Liver (tissue), 9 donors: ENCODE data around the gene MTARC2. TPM values are rescaled to one million over a fixed set of nuclear protein-coding genes. Genes with fewer than 3 reads are reported as not detected.

Experiments used
- DNase-seq: peaks from one replicate; pipeline ENCODE4 v3.0.0-alpha.2; 2017; ENCODE audit warnings: low spot score
- H3K27ac ChIP-seq, 2 donors: one replicate each; pipeline ENCODE4 v1.7.0; 2013; ENCODE audit warnings: inconsistent platforms in 2 of 2, low read length in 2 of 2, control low read depth in 1 of 2, low read depth in 1 of 2, mild to moderate bottlenecking in 1 of 2
- H3K27me3 ChIP-seq, 4 donors: one replicate each; pipeline versions ENCODE4 v1.6.1 to v1.7.0; 2013; ENCODE audit warnings: low read length in 3 of 4, inconsistent platforms in 1 of 4, mild to moderate bottlenecking in 1 of 4, moderate library complexity in 1 of 4; ENCODE audit not compliant: control insufficient read depth in 4 of 4, insufficient read depth in 4 of 4
- H3K36me3 ChIP-seq, 4 donors: one replicate each; pipeline versions ENCODE4 v1.6.1 to v1.7.0; 2013; ENCODE audit warnings: low read length in 3 of 4, mild to moderate bottlenecking in 3 of 4, low read depth in 1 of 4, moderate library complexity in 1 of 4; ENCODE audit not compliant: control insufficient read depth in 4 of 4, insufficient read depth in 3 of 4
- H3K4me1 ChIP-seq, 4 donors: one replicate each; pipeline versions ENCODE4 v1.6.1 to v1.7.0; 2013; ENCODE audit warnings: low read length in 3 of 4, mild to moderate bottlenecking in 3 of 4, moderate library complexity in 1 of 4; ENCODE audit not compliant: control insufficient read depth in 4 of 4, insufficient read depth in 4 of 4
- H3K4me3 ChIP-seq, 3 donors: one replicate each; pipeline versions ENCODE4 v1.6.1 to v1.7.0; 2013; ENCODE audit warnings: low read length in 3 of 3, control low read depth in 1 of 3, low read depth in 1 of 3, mild to moderate bottlenecking in 1 of 3
- H3K9ac ChIP-seq, 2 donors: one replicate each; pipeline ENCODE4 v1.7.0; 2013; ENCODE audit warnings: low read length in 2 of 2, mild to moderate bottlenecking in 2 of 2, moderate library complexity in 2 of 2, control low read depth in 1 of 2, low read depth in 1 of 2
- H3K9me3 ChIP-seq, 4 donors: one replicate each; pipeline versions ENCODE4 v1.6.1 to v1.7.0; 2013; ENCODE audit warnings: low read length in 3 of 4; ENCODE audit not compliant: control insufficient read depth in 4 of 4
- ATF3 ChIP-seq: IDR thresholded peaks from 2 replicates; pipeline ENCODE4 v1.6.1; 2016; ENCODE audit warnings: antibody characterized with exemption
- CTCF ChIP-seq: fragments of 150-350 bp; IDR thresholded peaks from 2 replicates; pipeline ENCODE4 v1.5.1; 2017; ENCODE audit warnings: improper control_type of control experiment, low read depth, low read length; ENCODE audit not compliant: missing input control
- EGR1 ChIP-seq, 2 donors: IDR thresholded peaks; 2 replicates each; pipeline ENCODE4 v1.6.1; 2016 to 2018; ENCODE audit warnings: antibody characterized with exemption in 2 of 2, low read depth in 2 of 2
- FOXA1 ChIP-seq: IDR thresholded peaks from 2 replicates; pipeline ENCODE4 v1.6.1; 2016; ENCODE audit warnings: antibody characterized with exemption
- FOXA2 ChIP-seq: IDR thresholded peaks from 2 replicates; pipeline ENCODE4 v1.6.1; 2016; ENCODE audit warnings: antibody characterized with exemption
- GABPA ChIP-seq, 2 donors: IDR thresholded peaks in 1 of 2; conservative IDR thresholded peaks in 1 of 2; 2 replicates each; pipeline ENCODE4 v1.6.1; 2016; ENCODE audit warnings: antibody characterized with exemption in 2 of 2, mild to moderate bottlenecking in 1 of 2, moderate library complexity in 1 of 2
- HNF4A ChIP-seq, 2 donors: conservative IDR thresholded peaks; 2 replicates each; pipeline ENCODE4 v1.6.1; 2016; ENCODE audit warnings: antibody characterized with exemption in 2 of 2, mild to moderate bottlenecking in 2 of 2
- HNF4G ChIP-seq: IDR thresholded peaks from 2 replicates; pipeline ENCODE4 v1.6.1; 2016; ENCODE audit warnings: antibody characterized with exemption
- JUND ChIP-seq, 2 donors: IDR thresholded peaks; 2 replicates each; pipeline ENCODE4 v1.6.1; 2016; ENCODE audit warnings: antibody characterized with exemption in 2 of 2
- MAX ChIP-seq: IDR thresholded peaks from 2 replicates; pipeline ENCODE4 v1.6.1; 2016; ENCODE audit warnings: antibody characterized with exemption
- NR2F2 ChIP-seq: IDR thresholded peaks from 2 replicates; pipeline ENCODE4 v1.6.1; 2016; ENCODE audit warnings: antibody characterized with exemption
- RAD21 ChIP-seq, 2 donors: IDR thresholded peaks; 2 replicates each; pipeline ENCODE4 v1.6.1; 2016; ENCODE audit warnings: antibody characterized with exemption in 2 of 2, mild to moderate bottlenecking in 2 of 2
- REST ChIP-seq: IDR thresholded peaks from 2 replicates; pipeline ENCODE4 v1.6.1; 2016; ENCODE audit warnings: antibody characterized with exemption, mild to moderate bottlenecking
- RXRA ChIP-seq, 2 donors: IDR thresholded peaks; 2 replicates each; pipeline ENCODE4 v1.6.1; 2017 to 2018; ENCODE audit warnings: antibody characterized with exemption in 2 of 2, mild to moderate bottlenecking in 1 of 2
- SP1 ChIP-seq: IDR thresholded peaks from 2 replicates; pipeline ENCODE4 v1.6.1; 2018; ENCODE audit warnings: antibody characterized with exemption, mild to moderate bottlenecking
- TAF1 ChIP-seq: conservative IDR thresholded peaks from 2 replicates; pipeline ENCODE4 v1.6.1; 2016; ENCODE audit warnings: antibody characterized with exemption, mild to moderate bottlenecking
- YY1 ChIP-seq: IDR thresholded peaks from 2 replicates; pipeline ENCODE4 v1.6.1; 2016; ENCODE audit warnings: antibody characterized with exemption, mild to moderate bottlenecking
- ZBTB33 ChIP-seq: IDR thresholded peaks from 2 replicates; pipeline ENCODE4 v1.6.1; 2016; ENCODE audit warnings: antibody characterized with exemption
- WGBS: extraction: QIAGEN DNeasy Blood & Tissue Kit; methylation state at CpG from one replicate; pipeline ENCODE4 v1.1.7; 2013; 5-methylcytosine and 5-hydroxymethylcytosine counted together
- polyA plus RNA-seq, 2 donors: library from polyadenylated mRNA; stranded (reverse) in 1 of 2; unstranded in 1 of 2; fragments of 200-250 nt in 1 of 2; fragments of >200 nt in 1 of 2; fragmentation: Nextera tagmentation in 1 of 2; extraction: Ambion mirVana in 1 of 2; gene quantifications; one replicate each; pipeline versions ENCODE4 v1.2.1 to v1.2.3, GENCODE V29; 2013 to 2015
- total RNA-seq, 2 donors: library from RNA; depleted of rRNA; stranded (reverse); fragments of >200 nt; gene quantifications; one replicate each; pipeline ENCODE4 v1.2.3, GENCODE V29; 2014
- donor health status: healthy.
- donor health status: healthy.
- donor health status: healthy.
- donor health status: healthy.
- donor health status: healthy.

The MTARC2 gene
- total and polyA plus RNA-seq, 4 donors: 24.9 to 96.1 (median 71.4) TPM

- DNase-seq: peak; percentile 27
- peak overlapping the region; percentile 20 to 66 for H3K27ac ChIP-seq
- no peaks in the 10 kb centered on the region for H3K27me3 ChIP-seq
- peaks cover 12 to 62% (median 54%) of the 10 kb centered on the region in 4 donors for H3K4me1 ChIP-seq
- H3K36me3 ChIP-seq: no peaks in the 10 kb centered on the region
- WGBS: 22% methylated on average over 6 of the region's 6 CpGs
- H3K9ac ChIP-seq: no peak overlapping the region
- H3K4me3 ChIP-seq: no peak overlapping the region
- H3K9me3 ChIP-seq: no peaks in the 10 kb centered on the region
- TF ChIP-seq EGR1 (IDR thresholded peaks at IDR 0.05; ENCODE audit: low read depth in 2 of 2) (no peak), RXRA (IDR thresholded peaks at IDR 0.05) (peak in 1 of 2 donors; percentile 7)
These were observed 43.2 kb downstream of the MTARC2 start for GRCh38 chr1:220791285-220791684.

GRCh38 chr1:220791956-220792355, 43.8 kb downstream of the MTARC2 start:
- Histone ChIP-seq H3K9me3 (no peaks in the 10 kb centered on the region), H3K27me3 (no peaks in the 10 kb centered on the region), H3K27ac (peak overlapping the region; percentile 20 to 66), H3K36me3 (no peaks in the 10 kb centered on the region), H3K4me3 (no peak overlapping the region), H3K9ac (no peak overlapping the region), H3K4me1 (peaks cover 12 to 66% (median 58%) of the 10 kb centered on the region in 4 donors)
- peak; percentile 17 for TF ChIP-seq SP1
- peak; percentile 87 for TF ChIP-seq NR2F2
- TF ChIP-seq RAD21 (IDR thresholded peaks at IDR 0.05): peak in 1 of 2 donors; percentile 3
- no peak for TF ChIP-seq TAF1
- no peak for DNase-seq
- WGBS: 32% methylated on average over 5 of the region's 5 CpGs

GRCh38 chr1:220796530-220796929, 48.4 kb downstream of the MTARC2 start:
- peaks cover 0 to 30% (median 26%) of the 10 kb centered on the region in 4 donors for H3K4me1 ChIP-seq
- DNase-seq: peak; percentile 33
- 48% methylated on average over 10 of the region's 10 CpGs for WGBS
- H3K27me3 ChIP-seq: no peaks in the 10 kb centered on the region
- H3K36me3 ChIP-seq: peaks cover 0 to 28% (median 22%) of the 10 kb centered on the region in 4 donors
- no peak overlapping the region for H3K4me3 ChIP-seq
- no peak overlapping the region for H3K27ac ChIP-seq
- no peak overlapping the region for H3K9ac ChIP-seq
- no peaks in the 10 kb centered on the region for H3K9me3 ChIP-seq
- TF ChIP-seq HNF4G (peak; percentile 41), SP1 (peak; percentile 53), CTCF (peak; percentile 39), GABPA (IDR thresholded peaks at IDR 0.05 in 1 of 2, conservative IDR thresholded peaks at IDR 0.05 in 1 of 2) (no peak), FOXA2 (no peak), ATF3 (no peak), FOXA1 (no peak), EGR1 (IDR thresholded peaks at IDR 0.05; ENCODE audit: low read depth in 2 of 2) (no peak), JUND (IDR thresholded peaks at IDR 0.05) (no peak), TAF1 (no peak), ZBTB33 (no peak), YY1 (no peak), HNF4A (conservative IDR thresholded peaks at IDR 0.05) (peak; percentile 68 to 77), REST (no peak), RAD21 (IDR thresholded peaks at IDR 0.05) (peak; percentile 69 to 71), NR2F2 (peak; percentile 11), MAX (no peak), RXRA (IDR thresholded peaks at IDR 0.05) (peak; percentile 78 to 87)
